Naive thymus-derived CD4-positive, alpha-beta T cell (primary cell): Measurements from ENCODE around the gene AGAP1. TPM values are rescaled to one million over a fixed set of nuclear protein-coding genes. Genes with fewer than 3 reads are reported as not detected.
"Not testable (repeated sequence)": the region's sequence is repeated elsewhere in the genome, so short reads cannot be mapped to it uniquely, and the experiment has no call there.

ENCODE experiments used
- ATAC-seq: fragments of 150-1000 bp; cut with Tn5 transposase; 2 replicates; pipeline ENCODE4 v1.10.0; 2021; ENCODE audit warnings: mild to moderate bottlenecking, moderate library complexity
- CTCF ChIA-PET: fragments of 350-600 bp; sonication (Branson Sonifier 250); formaldehyde crosslinking; loops from one replicate; lab custom pipeline; 2021; ENCODE audit warnings: antibody characterized with exemption; lab: Charles Lee
- POLR2A ChIA-PET: fragments of 350-600 bp; sonication (Branson Sonifier 250); formaldehyde crosslinking; loops from one replicate; lab custom pipeline; 2021; ENCODE audit warnings: antibody characterized with exemption, inconsistent platforms; lab: Charles Lee
- DNase-seq, 9 donors: peaks; one replicate each; pipeline versions ENCODE4 v3.0.0 to v3.0.0-alpha.2; 2020 to 2022; ENCODE audit warnings: mixed read lengths in 1 of 9
- H3K27ac ChIP-seq: one replicate; pipeline ENCODE4 v1.7.0; 2013; ENCODE audit warnings: mild to moderate bottlenecking, low read depth, low read length, moderate library complexity
- H3K27me3 ChIP-seq, 2 donors: one replicate each; pipeline ENCODE4 v1.7.0; 2013; ENCODE audit warnings: low read length in 2 of 2, mild to moderate bottlenecking in 2 of 2, moderate library complexity in 2 of 2; ENCODE audit not compliant: control insufficient read depth in 2 of 2, insufficient read depth in 2 of 2
- H3K36me3 ChIP-seq, 3 experiments: 1 replicate in 2 of 3; 2 replicates in 1 of 3; pipeline ENCODE4 v1.7.0; 2013; ENCODE audit warnings: low read length in 3 of 3, mild to moderate bottlenecking in 3 of 3, moderate library complexity in 1 of 3; ENCODE audit not compliant: insufficient read depth in 3 of 3, control insufficient read depth in 2 of 3
- H3K4me1 ChIP-seq, 2 donors: one replicate each; pipeline ENCODE4 v1.7.0; 2013; ENCODE audit warnings: low read length in 2 of 2, mild to moderate bottlenecking in 2 of 2, moderate library complexity in 1 of 2; ENCODE audit not compliant: control insufficient read depth in 2 of 2, insufficient read depth in 2 of 2
- H3K4me3 ChIP-seq: 2 replicates; pipeline ENCODE4 v1.7.0; 2013; ENCODE audit warnings: mild to moderate bottlenecking, low read length
- H3K9me3 ChIP-seq, 3 experiments: 1 replicate in 2 of 3; 2 replicates in 1 of 3; pipeline ENCODE4 v1.7.0; 2013; ENCODE audit warnings: low read length in 3 of 3; ENCODE audit not compliant: control insufficient read depth in 2 of 3
- H3K27ac Mint-ChIP-seq, 9 donors: one replicate each; pipeline ENCODE4 v1.8.0; 2020 to 2022; ENCODE audit warnings: mixed read lengths in 9 of 9, mild to moderate bottlenecking in 8 of 9, moderate library complexity in 5 of 9, inconsistent platforms in 2 of 9
- H3K27me3 Mint-ChIP-seq, 5 donors: one replicate each; pipeline ENCODE4 v1.8.0; 2021 to 2022; ENCODE audit warnings: mixed read lengths in 5 of 5, mild to moderate bottlenecking in 1 of 5
- H3K36me3 Mint-ChIP-seq, 5 donors: one replicate each; pipeline ENCODE4 v1.8.0; 2020 to 2022; ENCODE audit warnings: mixed read lengths in 5 of 5, mild to moderate bottlenecking in 3 of 5, inconsistent platforms in 1 of 5
- H3K4me1 Mint-ChIP-seq, 7 donors: one replicate each; pipeline ENCODE4 v1.8.0; 2020 to 2022; ENCODE audit warnings: mixed read lengths in 7 of 7, mild to moderate bottlenecking in 3 of 7, inconsistent platforms in 1 of 7
- H3K4me3 Mint-ChIP-seq, 10 donors: one replicate each; pipeline ENCODE4 v1.8.0; 2020 to 2022; ENCODE audit warnings: mild to moderate bottlenecking in 10 of 10, mixed read lengths in 10 of 10, moderate library complexity in 6 of 10, inconsistent platforms in 2 of 10
- H3K9me3 Mint-ChIP-seq, 11 donors: one replicate each; pipeline ENCODE4 v1.8.0; 2020 to 2022; ENCODE audit warnings: mixed read lengths in 11 of 11, mild to moderate bottlenecking in 4 of 11, inconsistent platforms in 1 of 11, moderate library complexity in 1 of 11
- intact Hi-C, 2 donors: fragments of 100-400 bp; cut with micrococcal nuclease; formaldehyde crosslinking; loops; one replicate each; pipeline ENCODE4 v1.15.1; 2023
- polyA plus RNA-seq, 2 donors: library from polyadenylated mRNA; unstranded; fragments of 300-500 nt; fragmentation: Illumina TruSeq; gene quantifications; one replicate each; pipeline ENCODE4 v1.2.3, GENCODE V29; 2021
- total RNA-seq, 6 experiments: library from RNA in 5 of 6; stranded (reverse) in 5 of 6; gene quantifications; 1 replicate in 5 of 6; 2 replicates in 1 of 6; pipeline ENCODE4 v1.2.3 and lab custom pipeline; 2021 to 2026

Gene AGAP1
- total and polyA plus RNA-seq, 7 experiments from 2014 or later = 0.35 to 9.6 (median 0.85) TPM; not detected in 2

- Mint-ChIP-seq H3K36me3 (peaks cover 0 to 5% (median 0%) of the 10 kb centered on the region in 5 donors), H3K4me1 (no peaks in the 10 kb centered on the region), H3K4me3 (no peak overlapping the region), H3K9me3 (peaks cover 0 to 8% (median 5%) of the 10 kb centered on the region in 11 donors), H3K27ac (no peak overlapping the region), H3K27me3 (peaks cover 0 to 12% (median 3%) of the 10 kb centered on the region in 5 donors)
- Histone ChIP-seq H3K4me1 (no peaks in the 10 kb centered on the region), H3K27me3 (no peaks in the 10 kb centered on the region), H3K9me3 (no peaks in the 10 kb centered on the region), H3K4me3 (no peak overlapping the region), H3K36me3 (no peaks in the 10 kb centered on the region), H3K27ac (no peak overlapping the region)
- ATAC-seq (no peak), DNase-seq (no peak)
- ChIA-PET CTCF (no interaction called here), POLR2A (no interaction called here)
- intact Hi-C loops = no loop called here
Observed at GRCh38 chr2:236061497-236061896, 567.7 kb downstream of the AGAP1 start.

DNA sequence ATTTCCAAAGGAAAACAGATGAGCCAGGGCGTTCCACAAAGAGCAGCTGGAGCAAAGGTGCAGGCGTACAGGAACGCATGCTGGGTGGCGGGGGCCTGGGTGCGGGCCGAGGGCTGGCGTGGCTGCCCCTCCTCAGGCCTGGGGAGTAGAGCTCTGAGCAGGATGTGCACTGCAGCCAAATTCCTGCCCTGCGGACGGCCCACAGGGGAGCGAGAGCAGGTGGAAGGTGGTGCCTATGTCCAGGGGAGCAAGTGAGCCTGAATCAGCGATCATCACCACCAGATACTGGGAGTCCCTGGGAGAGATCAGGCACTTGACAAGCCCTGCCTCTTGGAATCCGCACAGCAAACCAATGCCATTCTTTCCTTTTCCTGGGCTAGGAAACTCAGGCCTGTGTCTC, 568.1 kb downstream of the AGAP1 start:
- Mint-ChIP-seq H3K36me3 (peaks cover 0 to 5% (median 0%) of the 10 kb centered on the region in 5 donors), H3K4me3 (no peak overlapping the region), H3K27me3 (peaks cover 0 to 10% (median 0%) of the 10 kb centered on the region in 5 donors), H3K4me1 (no peaks in the 10 kb centered on the region), H3K9me3 (peaks cover 0 to 8% (median 5%) of the 10 kb centered on the region in 11 donors), H3K27ac (no peak overlapping the region)
- ATAC-seq (no peak), DNase-seq (no peak)
- ChIA-PET POLR2A (no interaction called here), CTCF (no interaction called here)
- no peaks in the 10 kb centered on the region for H3K9me3 ChIP-seq
- no peaks in the 10 kb centered on the region for H3K27me3 ChIP-seq
- intact Hi-C loops = no loop called here
- H3K27ac ChIP-seq = no peak overlapping the region
- no peaks in the 10 kb centered on the region for H3K4me1 ChIP-seq
- no peak overlapping the region for H3K4me3 ChIP-seq
- H3K36me3 ChIP-seq = no peaks in the 10 kb centered on the region

GRCh38 chr2:236062806-236063205, 569.0 kb downstream of the AGAP1 start:
- intact Hi-C loops, H3K4me1 ChIP-seq, H3K36me3 Mint-ChIP-seq, H3K27me3 ChIP-seq, POLR2A ChIA-PET, H3K4me1 Mint-ChIP-seq, DNase-seq, H3K4me3 Mint-ChIP-seq, H3K4me3 ChIP-seq, H3K27ac ChIP-seq, H3K9me3 ChIP-seq, H3K9me3 Mint-ChIP-seq, H3K36me3 ChIP-seq, H3K27ac Mint-ChIP-seq, ATAC-seq, CTCF ChIA-PET, H3K27me3 Mint-ChIP-seq: not testable (repeated sequence)

DNA sequence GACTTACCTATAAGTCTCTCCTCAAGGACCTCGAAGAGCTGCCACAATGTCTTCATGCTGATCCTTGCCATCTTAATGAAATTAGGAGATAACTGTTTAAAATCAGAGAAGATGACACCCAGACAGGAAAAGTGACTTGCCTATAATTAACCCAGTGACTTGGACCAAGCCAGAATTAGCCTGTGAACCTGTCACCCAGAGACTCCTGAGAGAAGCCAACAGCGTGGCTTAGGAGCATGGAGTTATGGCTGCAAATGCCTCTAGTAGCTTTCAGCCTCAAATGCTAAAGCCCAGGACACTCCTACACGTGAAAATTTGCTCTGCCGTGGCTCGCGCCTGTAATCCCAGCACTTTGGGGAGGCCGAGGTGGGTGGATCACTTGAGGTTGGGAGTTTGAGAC, 570.2 kb downstream of the AGAP1 start:
- no peak overlapping the region for H3K27ac ChIP-seq
- POLR2A ChIA-PET = no interaction called here
- no peak overlapping the region for H3K4me3 ChIP-seq
- no peaks in the 10 kb centered on the region for H3K4me1 Mint-ChIP-seq
- H3K9me3 ChIP-seq = no peaks in the 10 kb centered on the region
- DNase-seq (no peak), ATAC-seq (no peak)
- no peaks in the 10 kb centered on the region for H3K27me3 ChIP-seq
- peaks cover 0 to 2% (median 0%) of the 10 kb centered on the region in 11 donors for H3K9me3 Mint-ChIP-seq
- CTCF ChIA-PET = no interaction called here
- H3K27me3 Mint-ChIP-seq = peaks cover 0 to 9% (median 0%) of the 10 kb centered on the region in 5 donors
- no peaks in the 10 kb centered on the region for H3K36me3 Mint-ChIP-seq
- H3K4me1 ChIP-seq = no peaks in the 10 kb centered on the region
- H3K4me3 Mint-ChIP-seq = no peak overlapping the region
- no peaks in the 10 kb centered on the region for H3K36me3 ChIP-seq
- intact Hi-C loops = no loop called here
- H3K27ac Mint-ChIP-seq = no peak overlapping the region

DNA sequence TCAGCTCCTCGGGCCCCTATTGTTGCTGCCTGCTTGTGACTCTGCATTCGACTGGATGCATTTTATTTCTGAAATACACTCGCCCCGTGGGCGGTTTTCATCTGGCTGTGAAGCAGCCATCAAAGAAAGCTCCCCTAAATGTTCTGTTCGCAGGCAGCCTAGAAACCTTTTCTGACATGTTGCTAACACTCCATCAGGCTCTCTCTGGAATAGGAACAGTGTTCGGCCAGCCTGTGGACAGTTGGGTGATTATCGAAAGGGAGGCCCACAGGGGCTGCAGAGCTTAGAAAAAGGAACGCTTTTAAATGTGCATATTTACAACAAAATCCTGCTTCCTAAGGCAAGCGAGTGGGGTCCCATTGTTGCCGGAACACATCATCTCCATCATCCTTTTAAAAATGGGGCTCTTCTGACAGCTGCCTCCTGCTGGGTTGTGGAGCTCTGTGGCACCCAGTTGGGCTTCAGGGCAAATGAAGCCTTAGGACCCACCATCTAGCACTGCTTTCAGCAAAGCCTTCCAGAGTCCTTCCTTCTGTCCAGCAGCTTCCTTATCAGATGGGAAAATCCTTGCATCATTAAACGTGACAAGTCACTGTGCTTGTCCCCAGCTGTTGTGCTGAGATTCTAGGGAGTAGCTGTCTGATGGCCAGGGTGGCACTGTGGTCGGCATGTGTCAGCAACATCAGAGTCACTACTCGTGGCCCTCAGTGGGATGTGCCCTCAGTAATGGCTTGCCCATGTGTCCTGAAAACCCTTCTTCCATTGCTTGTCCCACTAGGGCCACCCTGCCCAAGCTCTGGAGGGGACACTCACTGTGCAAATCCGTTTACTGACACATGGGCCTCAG, 571.7 kb downstream of the AGAP1 start:
- ChIA-PET CTCF (interaction anchor here (0.6 kb wide), 1 partner anchor 61 kb away, joined by 3 read pairs; no protein-coding TSS in a partner anchor), POLR2A (no interaction called here)
- DNase-seq (no peak), ATAC-seq (no peak)
- Histone ChIP-seq H3K4me1 (no peaks in the 10 kb centered on the region), H3K27me3 (no peaks in the 10 kb centered on the region), H3K9me3 (no peaks in the 10 kb centered on the region), H3K4me3 (no peak overlapping the region), H3K36me3 (no peaks in the 10 kb centered on the region), H3K27ac (no peak overlapping the region)
- intact Hi-C loops = no loop called here
- Mint-ChIP-seq H3K36me3 (no peaks in the 10 kb centered on the region), H3K27me3 (peaks cover 0 to 9% (median 0%) of the 10 kb centered on the region in 5 donors), H3K4me3 (no peak overlapping the region), H3K4me1 (no peaks in the 10 kb centered on the region), H3K27ac (no peak overlapping the region), H3K9me3 (peaks cover 0 to 1% (median 0%) of the 10 kb centered on the region in 11 donors)

DNA sequence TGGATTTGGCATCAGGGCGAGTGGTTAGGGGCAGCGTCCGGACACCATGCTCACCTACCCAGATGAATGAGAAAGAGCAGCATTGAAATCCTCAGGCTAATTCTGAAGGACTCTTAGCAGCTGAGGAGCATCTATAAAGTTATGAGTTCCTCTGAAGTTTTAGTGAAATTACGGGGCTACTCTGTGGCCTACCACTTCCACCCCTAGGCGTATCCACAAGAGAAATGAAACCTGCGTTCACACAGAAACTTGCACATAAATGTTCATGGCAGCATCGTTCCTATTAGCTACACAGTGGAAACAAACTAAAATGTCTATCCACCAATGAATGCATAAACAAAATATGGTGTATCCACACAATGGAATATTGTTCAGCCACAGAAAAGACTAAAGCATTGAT, 576.4 kb downstream of the AGAP1 start:
- no peaks in the 10 kb centered on the region for H3K4me1 ChIP-seq
- no peaks in the 10 kb centered on the region for H3K36me3 ChIP-seq
- Mint-ChIP-seq H3K36me3 (no peaks in the 10 kb centered on the region), H3K9me3 (no peaks in the 10 kb centered on the region), H3K4me3 (no peak overlapping the region), H3K27me3 (peaks cover 0 to 9% (median 0%) of the 10 kb centered on the region in 5 donors), H3K4me1 (no peaks in the 10 kb centered on the region), H3K27ac (no peak overlapping the region)
- intact Hi-C loops = no loop called here
- no peaks in the 10 kb centered on the region for H3K27me3 ChIP-seq
- POLR2A ChIA-PET = no interaction called here
- H3K4me3 ChIP-seq = no peak overlapping the region
- no peaks in the 10 kb centered on the region for H3K9me3 ChIP-seq
- DNase-seq (no peak), ATAC-seq (no peak)
- CTCF ChIA-PET = interaction anchor here (0.9 kb wide), 1 partner anchor 36 kb away, joined by 5 read pairs; no protein-coding TSS in a partner anchor
- H3K27ac ChIP-seq = no peak overlapping the region

GRCh38 chr2:236073246-236073645, 579.4 kb downstream of the AGAP1 start:
- H3K4me1 Mint-ChIP-seq = no peaks in the 10 kb centered on the region
- Histone ChIP-seq H3K4me1 (no peaks in the 10 kb centered on the region), H3K36me3 (no peaks in the 10 kb centered on the region), H3K27me3 (no peaks in the 10 kb centered on the region), H3K4me3 (no peak overlapping the region), H3K9me3 (no peaks in the 10 kb centered on the region), H3K27ac (no peak overlapping the region)
- H3K27ac Mint-ChIP-seq = no peak overlapping the region
- H3K9me3 Mint-ChIP-seq = peaks cover 0 to 3% (median 0%) of the 10 kb centered on the region in 11 donors
- no peaks in the 10 kb centered on the region for H3K36me3 Mint-ChIP-seq
- ChIA-PET POLR2A (no interaction called here), CTCF (no interaction called here)
- H3K4me3 Mint-ChIP-seq = no peak overlapping the region
- intact Hi-C loops = no loop called here
- DNase-seq (no peak), ATAC-seq (no peak)
- H3K27me3 Mint-ChIP-seq = peaks cover 0 to 5% (median 0%) of the 10 kb centered on the region in 5 donors
